Spleen (tissue), 11 donors: ENCODE data around the gene TUT7. TPM values are rescaled to one million over a fixed set of nuclear protein-coding genes. Genes with fewer than 3 reads are reported as not detected.
"Not testable (repeated sequence)": the region's sequence is repeated elsewhere in the genome, so short reads cannot be mapped to it uniquely, and the experiment has no call there.

Experiments used
- DNase-seq: peaks from one replicate; pipeline ENCODE4 v3.0.0-alpha.2; 2020
- H3K27ac ChIP-seq, 8 donors: fragments of 200-600 bp; sonication (generic) in 7 of 8; 1 replicate in 4 of 8; 2 replicates in 4 of 8; pipeline versions ENCODE4 v1.5.0 to v1.8.0; 2016 to 2021; ENCODE audit warnings: inconsistent platforms in 4 of 8, mild to moderate bottlenecking in 4 of 8, moderate library complexity in 1 of 8
- H3K27me3 ChIP-seq, 7 donors: fragments of 200-600 bp; sonication (generic) in 6 of 7; replicated peaks in 1 of 7; 1 replicate in 4 of 7; 2 replicates in 3 of 7; pipeline versions ENCODE4 v1.5.0 to v1.8.0; 2016 to 2021; ENCODE audit warnings: inconsistent platforms in 3 of 7, mild to moderate bottlenecking in 1 of 7
- H3K36me3 ChIP-seq, 6 donors: fragments of 200-600 bp; sonication (generic) in 5 of 6; 1 replicate in 4 of 6; 2 replicates in 2 of 6; pipeline versions ENCODE4 v1.5.0 to v1.8.0; 2016 to 2021; ENCODE audit warnings: inconsistent platforms in 2 of 6
- H3K4me1 ChIP-seq, 6 donors: fragments of 200-600 bp; sonication (generic) in 5 of 6; 1 replicate in 3 of 6; 2 replicates in 3 of 6; pipeline versions ENCODE4 v1.5.0 to v1.8.0; 2016 to 2021; ENCODE audit warnings: inconsistent platforms in 3 of 6
- H3K4me3 ChIP-seq, 8 donors: fragments of 200-600 bp; sonication (generic) in 7 of 8; 1 replicate in 4 of 8; 2 replicates in 4 of 8; pipeline versions ENCODE4 v1.5.0 to v1.8.0; 2016 to 2021; ENCODE audit warnings: inconsistent platforms in 4 of 8, mild to moderate bottlenecking in 4 of 8, moderate library complexity in 2 of 8
- H3K9me3 ChIP-seq, 8 donors: fragments of 200-600 bp; sonication (generic) in 7 of 8; 1 replicate in 4 of 8; 2 replicates in 4 of 8; pipeline versions ENCODE4 v1.5.0 to v1.8.0; 2016 to 2021; ENCODE audit warnings: inconsistent platforms in 4 of 8
- CTCF ChIP-seq, 11 experiments: fragments of 200-600 bp in 7 of 11; fragments of 450-650 bp in 4 of 11; sonication (generic) in 4 of 11; IDR thresholded peaks in 8 of 11; conservative IDR thresholded peaks in 3 of 11; 1 replicate in 7 of 11; 2 replicates in 4 of 11; pipeline versions ENCODE4 v1.4.0 to v1.8.0; 2016 to 2021; ENCODE audit warnings: antibody characterized with exemption in 11 of 11, inconsistent platforms in 4 of 11, mild to moderate bottlenecking in 1 of 11
- POLR2A ChIP-seq, 3 donors: fragments of 450-650 bp; IDR thresholded peaks; one replicate each; pipeline ENCODE4 v1.5.1; 2017; ENCODE audit warnings: antibody characterized with exemption in 3 of 3, mild to moderate bottlenecking in 1 of 3
- POLR2AphosphoS5 ChIP-seq, 3 donors: sonication (generic); formaldehyde crosslinking; IDR thresholded peaks; one replicate each; pipeline ENCODE4 v1.5.1; 2017; ENCODE audit warnings: antibody characterized with exemption in 3 of 3
- WGBS, 5 donors: extraction: QIAGEN DNeasy Blood & Tissue Kit in 3 of 5; methylation state at CpG; one replicate each; pipeline versions ENCODE4 v1.1.5 to v1.1.7; 2013 to 2018; 5-methylcytosine and 5-hydroxymethylcytosine counted together
- intact Hi-C: fragments of 100-400 bp; cut with DNase I; formaldehyde crosslinking; loops from one replicate; pipeline ENCODE4 v1.15.0; 2023; ENCODE audit warnings: low total_unique reads
- polyA plus RNA-seq, 3 donors: library from polyadenylated mRNA; stranded (reverse); fragments of 200-250 nt; gene quantifications; one replicate each; pipeline ENCODE4 v1.2.1, GENCODE V29; 2013
- total RNA-seq, 7 donors: library from RNA; depleted of rRNA in 3 of 7; stranded (reverse); fragments of >200 nt in 3 of 7; fragmentation: NEBNext Ultra II Directional in 4 of 7; extraction: Animal tissue kit (Norgen Biotek cat#: 25700) in 4 of 7; gene quantifications; one replicate each; pipeline versions ENCODE4 v1.1.0 to v1.2.1, GENCODE V29; 2016 to 2021
- donor health status: healthy with polysubstance abuse.
- donor health status: DM: no; HTN: no; CAD: no; lungs with moderate emphysema.
- donor health status: DM: no; HTN: no; CAD: no.
- donor health status: Bipolar disorder and iron deficiency.
- donor health status: healthy.
- donor health status: DM: no; HTN: no; CAD: no.
- donor health status: DM: yes; HTN: yes; CAD: no.

TUT7 gene
- total and polyA plus RNA-seq, 10 donors, result 17.9 to 119 (median 58.8) TPM

GRCh38 chr9:86318187-86318586 lies 36.0 kb downstream of the TUT7 start:
- 95 to 98% (median 97%) methylated on average over 4 of the region's 4 CpGs for WGBS, 5 donors
- peaks cover 0 to 4% (median 0%) of the 10 kb centered on the region in 6 donors for H3K4me1 ChIP-seq
- no peaks in the 10 kb centered on the region for H3K9me3 ChIP-seq
- no peaks in the 10 kb centered on the region for H3K27me3 ChIP-seq
- no peak overlapping the region for H3K27ac ChIP-seq
- intact Hi-C loops, result no loop called here
- TF ChIP-seq CTCF (IDR thresholded peaks at IDR 0.05 in 8 of 11, conservative IDR thresholded peaks at IDR 0.05 in 3 of 11), result no peak
- no peak for TF ChIP-seq POLR2A (IDR thresholded peaks at IDR 0.05)
- no peak for TF ChIP-seq POLR2AphosphoS5 (IDR thresholded peaks at IDR 0.05)
- no peak overlapping the region for H3K4me3 ChIP-seq
- DNase-seq, result no peak
- peaks cover 10 to 100% (median 93%) of the 10 kb centered on the region in 6 donors for H3K36me3 ChIP-seq

- Histone ChIP-seq H3K27ac (no peak overlapping the region), H3K27me3 (no peaks in the 10 kb centered on the region), H3K9me3 (no peaks in the 10 kb centered on the region), H3K4me3 (no peak overlapping the region), H3K36me3 (peaks cover 0 to 100% (median 77%) of the 10 kb centered on the region in 6 donors), H3K4me1 (peaks cover 0 to 3% (median 0%) of the 10 kb centered on the region in 6 donors)
- WGBS, 5 donors, result 49 to 96% (median 70%) methylated on average over 2 of the region's 2 CpGs
- intact Hi-C loops, result no loop called here
- DNase-seq, result no peak
- no peak for TF ChIP-seq CTCF (IDR thresholded peaks at IDR 0.05 in 8 of 11, conservative IDR thresholded peaks at IDR 0.05 in 3 of 11)
- no peak for TF ChIP-seq POLR2A (IDR thresholded peaks at IDR 0.05)
- TF ChIP-seq POLR2AphosphoS5 (IDR thresholded peaks at IDR 0.05), result no peak
Observed at GRCh38 chr9:86315078-86315477, 39.1 kb downstream of the TUT7 start.

- H3K27ac ChIP-seq, H3K4me1 ChIP-seq, H3K9me3 ChIP-seq, H3K27me3 ChIP-seq, H3K4me3 ChIP-seq, intact Hi-C loops, DNase-seq: not testable (repeated sequence)
- H3K36me3 ChIP-seq, result peaks cover 0 to 100% (median 76%) of the 10 kb centered on the region in 6 donors
- 84 to 99% (median 96%) methylated on average over 2 of the region's 2 CpGs for WGBS, 5 donors
Observed at GRCh38 chr9:86312959-86313358, 41.3 kb downstream of the TUT7 start.

- no peak overlapping the region for H3K27ac ChIP-seq
- TF ChIP-seq POLR2AphosphoS5 (IDR thresholded peaks at IDR 0.05), result no peak
- 83 to 92% (median 87%) methylated on average over 1 of the region's 1 CpG for WGBS, 5 donors
- H3K9me3 ChIP-seq, result no peaks in the 10 kb centered on the region
- no peaks in the 10 kb centered on the region for H3K4me1 ChIP-seq
- H3K36me3 ChIP-seq, result peaks cover 0 to 100% (median 81%) of the 10 kb centered on the region in 6 donors
- intact Hi-C loops, result no loop called here
- no peak overlapping the region for H3K4me3 ChIP-seq
- H3K27me3 ChIP-seq, result no peaks in the 10 kb centered on the region
- no peak for DNase-seq
Observed at GRCh38 chr9:86308687-86309086, 45.5 kb downstream of the TUT7 start.

GRCh38 chr9:86304236-86304730 lies 49.9 kb downstream of the TUT7 start:
- H3K9me3 ChIP-seq, result no peaks in the 10 kb centered on the region
- TF ChIP-seq CTCF (IDR thresholded peaks at IDR 0.05 in 8 of 11, conservative IDR thresholded peaks at IDR 0.05 in 3 of 11) (no peak), POLR2AphosphoS5 (IDR thresholded peaks at IDR 0.05) (no peak), POLR2A (IDR thresholded peaks at IDR 0.05) (no peak)
- peaks cover 0 to 100% (median 96%) of the 10 kb centered on the region in 6 donors for H3K36me3 ChIP-seq
- 62 to 66% (median 65%) methylated on average over 3 of the region's 3 CpGs for WGBS, 5 donors
- H3K4me1 ChIP-seq, result peaks cover 0 to 2% (median 0%) of the 10 kb centered on the region in 6 donors
- H3K27ac ChIP-seq, result no peak overlapping the region
- no peaks in the 10 kb centered on the region for H3K27me3 ChIP-seq
- intact Hi-C loops, result no loop called here
- DNase-seq, result no peak
- H3K4me3 ChIP-seq, result no peak overlapping the region
